Ishikawa (cell line): ENCODE data around the gene CTNNA3.

Source experiments
- CEBPB ChIP-seq: IDR thresholded peaks from 2 replicates; pipeline ENCODE4 v1.6.1; 2012
- TAF1 ChIP-seq: IDR thresholded peaks from 2 replicates; pipeline ENCODE4 v1.6.1; 2012; ENCODE audit warnings: low read depth, mild to moderate bottlenecking

- TF ChIP-seq TAF1: no peak
- TF ChIP-seq CEBPB: no peak
Measured at GRCh38 chr10:65968437-65968836, 1727.6 kb downstream of the CTNNA3 start.
